ENCODE data around the gene SEC11A.
A peak's percentile ranks its signal among the peaks of the same experiment; 100 is the strongest.

SEC11A gene

DNA sequence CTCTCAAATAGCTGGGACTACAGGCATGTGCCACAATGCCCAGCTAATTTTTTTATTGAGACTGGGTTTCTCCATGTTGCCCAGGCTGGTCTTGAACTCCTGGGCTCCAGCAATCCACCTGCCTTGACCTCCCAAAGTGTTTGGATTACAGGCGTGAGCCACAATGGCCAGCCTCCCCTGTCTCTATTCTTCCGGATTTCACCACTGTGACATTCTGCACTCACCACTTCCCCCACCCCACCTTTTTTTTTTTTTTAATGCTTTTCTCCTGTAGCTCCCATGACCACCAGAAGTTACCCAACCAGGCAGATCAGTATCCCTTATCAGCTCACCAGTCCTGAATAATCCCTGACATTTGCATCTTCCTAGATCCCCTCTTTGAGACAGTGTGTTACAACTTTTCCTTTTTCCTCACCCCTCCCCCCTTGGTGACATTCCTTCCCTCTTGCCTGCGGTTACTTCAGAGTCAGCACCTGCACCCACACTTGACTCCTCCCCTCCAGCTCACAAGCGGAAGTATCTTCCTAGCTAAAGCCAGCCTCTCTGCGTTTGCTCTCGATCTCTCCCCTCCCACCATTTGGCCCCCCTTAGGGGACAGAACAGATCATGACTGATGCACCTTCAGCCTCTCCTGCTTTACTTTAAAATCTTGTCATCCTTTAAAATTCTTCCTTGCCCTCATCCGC is 19.0 kb upstream of the SEC11A start:
- TF ChIP-seq, protein P1, sequence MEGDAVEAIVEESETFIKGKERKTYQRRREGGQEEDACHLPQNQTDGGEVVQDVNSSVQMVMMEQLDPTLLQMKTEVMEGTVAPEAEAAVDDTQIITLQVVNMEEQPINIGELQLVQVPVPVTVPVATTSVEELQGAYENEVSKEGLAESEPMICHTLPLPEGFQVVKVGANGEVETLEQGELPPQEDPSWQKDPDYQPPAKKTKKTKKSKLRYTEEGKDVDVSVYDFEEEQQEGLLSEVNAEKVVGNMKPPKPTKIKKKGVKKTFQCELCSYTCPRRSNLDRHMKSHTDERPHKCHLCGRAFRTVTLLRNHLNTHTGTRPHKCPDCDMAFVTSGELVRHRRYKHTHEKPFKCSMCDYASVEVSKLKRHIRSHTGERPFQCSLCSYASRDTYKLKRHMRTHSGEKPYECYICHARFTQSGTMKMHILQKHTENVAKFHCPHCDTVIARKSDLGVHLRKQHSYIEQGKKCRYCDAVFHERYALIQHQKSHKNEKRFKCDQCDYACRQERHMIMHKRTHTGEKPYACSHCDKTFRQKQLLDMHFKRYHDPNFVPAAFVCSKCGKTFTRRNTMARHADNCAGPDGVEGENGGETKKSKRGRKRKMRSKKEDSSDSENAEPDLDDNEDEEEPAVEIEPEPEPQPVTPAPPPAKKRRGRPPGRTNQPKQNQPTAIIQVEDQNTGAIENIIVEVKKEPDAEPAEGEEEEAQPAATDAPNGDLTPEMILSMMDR (IDR thresholded peaks at IDR 0.05; ENCODE audit: extremely low read depth, missing control alignments) = no peak
- DNase-seq (ENCODE audit: low spot score) = peak; percentile 71

DNA sequence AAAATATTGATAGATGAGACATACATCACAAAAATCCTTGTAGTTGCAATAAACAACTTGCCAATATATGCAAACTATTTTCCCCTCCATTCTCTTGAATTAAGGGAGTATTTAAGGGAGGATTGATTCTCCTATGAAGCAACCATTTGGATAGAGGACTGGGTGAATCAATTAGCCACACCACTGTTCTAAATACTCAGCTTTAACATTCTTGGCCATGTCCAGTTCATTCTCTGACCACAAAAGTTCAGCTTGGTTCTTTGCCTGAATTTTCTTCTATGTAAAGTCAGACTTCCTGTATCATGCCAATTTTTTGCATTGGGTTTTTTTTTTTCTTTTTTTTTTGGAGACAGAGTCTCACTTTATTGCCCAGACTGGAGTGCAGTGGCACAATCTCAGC is 15.8 kb upstream of the SEC11A start:
- TF ChIP-seq, protein P1 (IDR thresholded peaks at IDR 0.05; ENCODE audit: extremely low read depth, missing control alignments) = no peak
- no peak for DNase-seq (ENCODE audit: low spot score)

DNA sequence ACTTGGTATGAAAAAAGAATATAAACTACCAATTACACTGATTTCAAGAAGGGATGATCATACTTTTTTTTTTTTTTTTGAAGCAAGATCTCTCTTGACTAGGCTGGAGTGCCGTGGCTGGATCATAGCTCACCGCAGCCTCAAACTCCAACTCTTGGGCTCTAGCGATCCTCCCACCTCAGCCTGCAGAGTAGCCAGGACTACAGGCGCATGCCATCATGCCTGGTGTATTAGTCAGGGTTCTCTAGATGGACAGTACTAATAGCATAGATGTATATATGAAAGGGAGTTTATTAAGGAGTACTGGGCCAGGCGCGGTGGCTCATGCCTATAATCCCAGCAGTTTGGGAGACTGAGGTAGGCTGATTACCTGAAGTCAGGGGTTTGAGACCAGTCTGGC is 11.5 kb upstream of the SEC11A start:
- TF ChIP-seq, protein P1 (IDR thresholded peaks at IDR 0.05; ENCODE audit: extremely low read depth, missing control alignments) = no peak
- DNase-seq (ENCODE audit: low spot score) = no peak

DNA sequence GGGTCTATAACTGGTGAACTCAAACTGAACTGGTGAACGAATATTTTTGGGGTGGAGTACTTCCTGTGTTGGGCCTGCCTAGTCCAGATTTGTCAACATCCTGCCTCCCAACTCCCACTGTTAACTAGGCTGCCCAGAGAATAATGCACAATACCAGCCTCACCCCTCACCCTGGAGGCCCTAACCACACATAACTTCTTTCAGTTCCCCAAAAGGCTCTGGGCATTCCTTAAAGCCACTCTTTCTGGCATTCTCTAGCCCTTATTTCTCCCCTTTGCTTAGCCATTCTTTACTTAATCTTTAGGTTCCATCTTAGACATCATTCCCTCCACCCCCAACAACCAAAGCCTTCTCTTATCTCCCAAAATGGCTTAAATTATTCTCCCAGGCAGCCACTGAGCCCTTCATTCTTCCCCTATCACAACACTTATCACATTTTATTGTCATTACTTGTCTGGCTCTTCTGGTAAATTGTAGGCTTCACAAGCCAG is 9.1 kb upstream of the SEC11A start:
- DNase-seq (ENCODE audit: low spot score) = peak; percentile 30
- TF ChIP-seq, protein P1 (IDR thresholded peaks at IDR 0.05; ENCODE audit: extremely low read depth, missing control alignments) = no peak

DNA sequence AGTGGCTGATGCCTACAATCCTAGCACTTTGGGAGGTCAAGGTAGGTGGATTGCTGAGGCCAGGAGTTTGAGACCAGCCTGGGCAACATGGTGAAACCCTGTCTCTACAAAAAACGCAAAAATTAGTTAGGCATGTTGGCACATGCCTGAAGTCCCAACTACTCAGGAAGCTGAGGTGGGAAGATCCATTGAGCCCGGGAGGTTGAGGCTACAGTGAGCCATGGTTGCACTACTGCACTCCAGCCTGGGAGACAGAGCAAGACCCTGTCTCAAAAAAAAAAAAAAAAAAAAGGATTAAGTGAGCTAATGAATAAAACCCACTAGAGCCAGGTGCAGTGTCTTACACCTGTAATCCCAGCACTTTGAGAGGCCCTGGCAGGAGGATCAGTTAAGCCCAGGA is 6.7 kb upstream of the SEC11A start:
- TF ChIP-seq, protein P1 (IDR thresholded peaks at IDR 0.05; ENCODE audit: extremely low read depth, missing control alignments) = no peak
- DNase-seq (ENCODE audit: low spot score) = no peak

DNA sequence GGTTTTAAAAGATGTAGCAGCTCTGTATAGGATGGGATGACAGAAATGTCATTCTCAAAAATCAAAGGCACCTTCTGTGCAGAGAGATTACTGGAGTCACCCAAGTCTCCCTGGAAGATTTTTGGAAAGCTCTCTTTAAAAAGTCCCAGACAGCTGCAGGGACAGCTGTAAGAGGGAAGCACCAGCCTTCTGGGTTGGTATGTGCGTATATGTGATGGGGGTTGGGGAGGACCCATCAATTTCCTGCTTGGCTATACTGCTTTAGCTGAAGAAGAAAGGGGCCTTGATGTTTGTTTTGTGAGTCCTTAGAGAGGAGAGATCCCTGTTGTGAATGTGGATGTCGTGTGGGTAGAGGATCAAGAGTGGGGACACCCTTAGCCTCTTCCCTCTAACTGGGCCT is 5.4 kb upstream of the SEC11A start:
- TF ChIP-seq, protein P1 (IDR thresholded peaks at IDR 0.05; ENCODE audit: extremely low read depth, missing control alignments) = no peak
- no peak for DNase-seq (ENCODE audit: low spot score)

DNA sequence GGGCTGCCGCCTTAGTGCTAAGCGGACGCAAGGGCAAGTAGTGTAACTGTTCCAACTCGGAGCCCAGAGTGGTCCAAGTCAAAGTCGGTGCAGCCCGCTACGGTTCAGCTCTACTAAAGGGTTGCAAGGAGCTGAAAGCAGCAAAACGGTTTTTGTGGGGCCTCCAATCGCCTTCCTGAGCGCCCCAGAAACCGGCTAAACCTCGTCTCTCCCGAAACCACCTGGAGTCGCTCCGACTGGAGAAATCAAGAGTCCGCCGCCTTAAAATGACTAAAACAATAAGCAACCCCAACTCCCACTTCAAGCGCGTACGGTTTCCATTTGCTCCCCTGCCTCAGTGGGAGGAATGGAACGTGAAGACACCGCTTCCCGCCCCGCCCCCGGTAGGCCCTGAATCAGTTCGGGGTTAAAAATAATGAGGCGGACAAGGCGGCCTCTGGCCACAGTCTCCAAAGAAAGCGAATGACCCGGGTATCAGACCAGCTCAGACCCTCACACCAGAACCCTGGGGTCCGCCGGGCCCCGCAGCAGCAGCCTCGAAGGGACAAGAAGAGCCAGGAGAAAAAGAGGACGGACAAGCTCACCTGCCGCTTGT is 401 bp downstream of the SEC11A start:
- DNase-seq (ENCODE audit: low spot score) = peak; percentile 14
- TF ChIP-seq, protein P1 (IDR thresholded peaks at IDR 0.05; ENCODE audit: extremely low read depth, missing control alignments) = no peak

All from GM20000 (cell line).